ENCODE measurements around the gene AP5B1.
"Not testable (repeated sequence)": the region's sequence is repeated elsewhere in the genome, so short reads cannot be mapped to it uniquely, and the experiment has no call there.

The AP5B1 gene

GRCh38 chr11:65762816-65763215 is 18.0 kb downstream of the AP5B1 start:
- DNase-seq: not testable (repeated sequence)

GRCh38 chr11:65762169-65762568 is 18.6 kb downstream of the AP5B1 start:
- not testable (repeated sequence) for DNase-seq

- DNase-seq: no peak
Observed at GRCh38 chr11:65745049-65745448, 35.7 kb downstream of the AP5B1 start.

DNA sequence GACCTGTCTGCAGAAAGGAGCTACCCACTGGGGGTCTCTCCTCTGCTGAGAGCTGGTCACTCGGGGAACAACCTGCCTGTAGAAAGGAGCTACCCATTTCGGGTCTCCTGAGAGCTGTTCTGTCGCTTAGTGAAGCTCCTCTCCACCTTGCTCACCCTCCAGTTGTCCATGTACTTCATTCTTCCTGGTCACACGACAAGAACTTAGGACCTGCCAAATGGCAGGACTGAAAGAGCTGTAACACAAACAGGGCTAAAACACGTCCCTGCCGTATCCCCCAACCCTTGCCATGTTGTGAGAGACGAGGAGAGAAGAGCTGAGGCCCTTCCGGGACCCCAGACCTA is 36.1 kb downstream of the AP5B1 start:
- DNase-seq: no peak

DNA sequence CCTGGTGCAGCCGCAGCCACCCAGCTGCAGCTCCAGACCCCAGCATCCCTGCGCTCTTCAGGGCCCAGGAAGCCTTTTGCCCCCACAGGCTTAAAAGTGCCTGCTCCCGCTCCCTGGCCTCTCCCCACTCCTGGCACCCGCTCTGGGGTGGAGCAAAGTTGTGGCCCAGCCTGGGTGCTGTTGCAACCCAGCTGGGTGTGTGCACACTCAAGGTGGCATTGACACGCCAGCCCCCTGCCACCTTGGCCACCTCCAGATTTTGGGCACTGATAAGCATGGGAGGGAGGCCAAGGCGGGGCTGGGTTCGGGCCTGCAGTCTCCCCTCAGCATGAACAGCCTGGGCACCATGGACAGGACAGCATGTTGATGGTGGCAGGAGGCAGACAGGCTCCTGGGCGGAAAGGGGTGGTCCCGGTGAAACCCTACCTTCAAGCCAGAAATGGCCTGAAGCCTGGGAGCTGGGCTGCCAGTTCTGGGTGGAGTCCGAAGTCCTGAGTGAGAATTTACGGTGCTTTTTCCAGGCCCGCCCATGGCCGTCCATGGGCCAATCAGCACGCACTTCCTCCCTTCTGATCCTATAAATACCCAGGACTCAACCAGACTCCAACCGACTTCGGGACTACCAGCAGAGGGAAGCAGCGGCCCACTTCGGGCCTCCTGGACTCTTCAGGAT is 36.6 kb downstream of the AP5B1 start:
- no peak for DNase-seq

GRCh38 chr11:65743681-65744025 is 37.1 kb downstream of the AP5B1 start:
- DNase-seq: no peak

GRCh38 chr11:65742353-65742752 is 38.4 kb downstream of the AP5B1 start:
- DNase-seq: no peak

DNA sequence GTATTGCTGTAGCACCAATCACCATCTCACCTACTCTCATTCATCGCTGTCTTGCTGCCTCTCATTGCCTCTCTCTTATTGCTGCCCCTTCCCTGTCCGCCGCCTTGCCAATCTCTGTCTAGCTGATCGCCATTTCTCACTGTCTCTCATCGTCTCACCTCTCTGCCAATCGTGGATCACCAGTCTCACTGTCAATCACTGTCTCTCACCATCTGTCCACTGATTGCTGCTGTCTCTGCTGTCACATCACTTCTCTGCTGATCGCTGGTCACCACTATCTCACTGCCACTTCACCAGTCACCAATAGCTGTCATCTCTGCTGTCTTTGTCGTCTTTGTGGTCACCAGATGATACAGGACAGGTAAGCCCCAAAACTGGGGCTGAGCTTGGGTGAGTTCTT is 39.6 kb downstream of the AP5B1 start:
- no peak for DNase-seq

DNA sequence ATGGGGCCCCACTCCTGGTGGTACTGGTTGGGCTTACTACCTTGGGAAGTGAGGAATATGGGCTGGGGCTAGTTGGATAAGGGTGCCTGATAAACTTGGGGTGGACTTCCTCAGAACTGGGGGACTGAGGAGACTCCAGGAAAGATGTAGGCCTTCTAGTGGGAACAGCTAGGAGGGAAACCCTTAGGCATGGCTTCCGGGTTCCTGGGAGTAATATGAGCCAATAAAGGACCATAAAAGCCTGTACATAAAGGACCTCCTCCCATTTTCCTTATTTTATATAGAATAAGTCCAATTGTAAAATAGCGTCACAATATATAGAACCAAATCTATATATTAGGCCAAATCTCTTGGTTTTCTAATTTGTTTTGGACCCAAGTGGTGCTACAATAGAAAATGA is 41.8 kb downstream of the AP5B1 start:
- no peak for DNase-seq

GRCh38 chr11:65736810-65737209 is 44.0 kb downstream of the AP5B1 start:
- DNase-seq: no peak

- DNase-seq: not testable (repeated sequence)
Observed at GRCh38 chr11:65735111-65735510, 45.7 kb downstream of the AP5B1 start.

DNA sequence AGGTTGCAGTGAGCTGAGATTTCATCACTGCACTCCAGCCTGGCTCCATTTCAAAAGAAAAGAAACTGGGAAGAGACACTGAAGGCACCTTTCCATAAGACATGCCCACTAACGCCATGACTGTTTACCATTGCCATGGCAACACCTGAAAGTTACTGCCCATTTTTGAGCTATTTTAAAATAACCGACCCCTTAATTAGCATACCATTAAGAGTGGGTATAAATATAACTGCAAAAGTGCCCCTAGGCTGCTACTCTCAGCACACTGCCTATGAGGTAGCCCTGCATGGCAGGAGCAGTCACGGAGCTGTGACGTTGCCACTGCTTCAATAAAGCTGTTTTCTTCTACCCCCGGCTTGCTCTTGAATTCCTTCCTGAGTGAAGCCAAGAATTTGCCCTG is 50.3 kb downstream of the AP5B1 start:
- no peak for DNase-seq

DNA sequence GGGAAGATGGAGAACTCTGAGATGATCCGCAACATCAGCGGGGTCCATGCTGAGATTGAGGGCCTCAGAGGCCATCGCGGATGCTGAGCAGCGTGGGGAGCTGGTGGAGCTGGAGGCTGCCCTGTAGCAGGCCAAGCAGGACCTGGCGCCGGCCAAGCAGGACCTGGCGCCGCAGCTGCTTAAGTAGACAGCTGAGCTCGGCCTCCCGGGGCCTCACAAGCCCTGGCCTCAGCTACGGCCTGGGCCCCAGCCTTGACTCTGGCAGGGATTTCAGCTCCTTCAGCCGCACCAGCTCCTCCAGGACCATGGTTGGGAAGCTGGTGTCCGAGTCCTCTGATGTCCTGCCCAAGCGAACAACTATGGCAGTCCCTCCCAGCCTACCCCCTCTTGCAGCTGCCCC is 52.9 kb downstream of the AP5B1 start:
- no peak for DNase-seq

- no peak for DNase-seq
Observed at GRCh38 chr11:65726660-65727059, 54.1 kb downstream of the AP5B1 start.
